ENCODE measurements around the gene ATRNL1. TPM values are rescaled to one million over a fixed set of nuclear protein-coding genes. Genes with fewer than 3 reads are reported as not detected.
A peak's percentile ranks its signal among the peaks of the same experiment; 100 is the strongest.

The ATRNL1 gene
- total RNA-seq, 1 donor from 2014 or later: 222 TPM

GRCh38 chr10:115882021-115882420, 788.9 kb downstream of the ATRNL1 start:
- DNase-seq (ENCODE audit: low spot score): no peak

- no peak for DNase-seq (ENCODE audit: low spot score)
Measured at GRCh38 chr10:115883372-115883771, 790.2 kb downstream of the ATRNL1 start.

- DNase-seq (ENCODE audit: low spot score): no peak
Measured at GRCh38 chr10:115884331-115884730, 791.2 kb downstream of the ATRNL1 start.

GRCh38 chr10:115895166-115895565, 802.0 kb downstream of the ATRNL1 start:
- no peak for DNase-seq (ENCODE audit: low spot score)

- DNase-seq (ENCODE audit: low spot score): no peak
Measured at GRCh38 chr10:115898242-115898641, 805.1 kb downstream of the ATRNL1 start.

- no peak for DNase-seq (ENCODE audit: low spot score)
Measured at GRCh38 chr10:115902596-115902995, 809.4 kb downstream of the ATRNL1 start.

GRCh38 chr10:115903207-115903606, 810.0 kb downstream of the ATRNL1 start:
- peak; percentile 3 for DNase-seq (ENCODE audit: low spot score)

- DNase-seq (ENCODE audit: low spot score): no peak
Measured at GRCh38 chr10:115903845-115904244, 810.7 kb downstream of the ATRNL1 start.

GRCh38 chr10:115909037-115909436, 815.9 kb downstream of the ATRNL1 start:
- no peak for DNase-seq (ENCODE audit: low spot score)

GRCh38 chr10:115909962-115910731, 817.0 kb downstream of the ATRNL1 start:
- DNase-seq (ENCODE audit: low spot score): no peak

- no peak for DNase-seq (ENCODE audit: low spot score)
Measured at GRCh38 chr10:115914475-115914874, 821.3 kb downstream of the ATRNL1 start.

- DNase-seq (ENCODE audit: low spot score): no peak
Measured at GRCh38 chr10:115915429-115915828, 822.3 kb downstream of the ATRNL1 start.

GRCh38 chr10:115918812-115919211, 825.6 kb downstream of the ATRNL1 start:
- DNase-seq (ENCODE audit: low spot score): no peak

GRCh38 chr10:115921795-115922194, 828.6 kb downstream of the ATRNL1 start:
- no peak for DNase-seq (ENCODE audit: low spot score)

- DNase-seq (ENCODE audit: low spot score): no peak
Measured at GRCh38 chr10:115931309-115931708, 838.1 kb downstream of the ATRNL1 start.

GRCh38 chr10:115932099-115932498, 838.9 kb downstream of the ATRNL1 start:
- DNase-seq (ENCODE audit: low spot score): no peak

- no peak for DNase-seq (ENCODE audit: low spot score)
Measured at GRCh38 chr10:115933098-115933497, 839.9 kb downstream of the ATRNL1 start.

- DNase-seq (ENCODE audit: low spot score): no peak
Measured at GRCh38 chr10:115935731-115936130, 842.6 kb downstream of the ATRNL1 start.

- no peak for DNase-seq (ENCODE audit: low spot score)
Measured at GRCh38 chr10:115936926-115937767, 844.0 kb downstream of the ATRNL1 start.

GRCh38 chr10:115937768-115938056, 844.5 kb downstream of the ATRNL1 start:
- no peak for DNase-seq (ENCODE audit: low spot score)

- no peak for DNase-seq (ENCODE audit: low spot score)
Measured at GRCh38 chr10:115939101-115939854, 846.1 kb downstream of the ATRNL1 start.

- peak; percentile 6 for DNase-seq (ENCODE audit: low spot score)
Measured at GRCh38 chr10:115941361-115941771, 848.2 kb downstream of the ATRNL1 start.

Data from umbilical cord (tissue), 2 donors.